PC-9 (cell line): ENCODE measurements around the gene MCAT. TPM values are rescaled to one million over a fixed set of nuclear protein-coding genes. Genes with fewer than 3 reads are reported as not detected.
"Not testable (repeated sequence)": the region's sequence is repeated elsewhere in the genome, so short reads cannot be mapped to it uniquely, and the experiment has no call there.

Experiments used
- BruUV-seq: library from RNA; stranded (reverse); fragments of 400-500 nt; replicated peaks from 2 replicates; lab custom pipeline; 2021; lab: Mats Ljungman, UMichigan
- CTCF ChIA-PET: fragments of 300-600 bp; sonication (Branson Sonifier 250); formaldehyde crosslinking; loops from one replicate; lab custom pipeline; 2022; ENCODE audit warnings: antibody characterized with exemption; lab: Charles Lee
- POLR2A ChIA-PET: fragments of 300-600 bp; sonication (Branson Sonifier 250); formaldehyde crosslinking; loops from one replicate; lab custom pipeline; 2022; ENCODE audit warnings: antibody characterized with exemption; ENCODE audit not compliant: unreplicated experiment; lab: Charles Lee
- DNase-seq, 2 experiments: peaks; one replicate each; pipeline versions ENCODE4 v3.0.0 to v3.0.0-alpha.2; 2015 to 2022; ENCODE audit warnings: mixed read lengths in 1 of 2
- H2AFZ ChIP-seq: fragments of 200-600 bp; sonication (generic); 2 replicates; pipeline ENCODE4 v1.8.1; 2017; ENCODE audit warnings: antibody characterized with exemption
- H3F3A ChIP-seq: fragments of 200-600 bp; sonication (generic); 2 replicates; pipeline ENCODE4 v1.8.1; 2017; ENCODE audit warnings: antibody characterized with exemption, mild to moderate bottlenecking, low read depth; ENCODE audit not compliant: insufficient read depth
- H3K27ac ChIP-seq: fragments of 200-600 bp; sonication (generic); 2 replicates; pipeline ENCODE4 v1.6.1; 2016; ENCODE audit warnings: mixed run types
- H3K27me3 ChIP-seq: fragments of 200-600 bp; sonication (generic); 2 replicates; pipeline ENCODE4 v1.6.1; 2016; ENCODE audit warnings: low read depth, mixed run types; ENCODE audit not compliant: insufficient read depth
- H3K36me3 ChIP-seq: fragments of 200-600 bp; sonication (generic); 2 replicates; pipeline ENCODE4 v1.6.1; 2016; ENCODE audit warnings: low read depth, mixed run types
- H3K4me1 ChIP-seq: fragments of 200-600 bp; sonication (generic); replicated peaks from 2 replicates; pipeline ENCODE4 v1.6.1; 2016; ENCODE audit warnings: mixed run types; ENCODE audit not compliant: insufficient read depth
- H3K4me2 ChIP-seq: fragments of 200-600 bp; sonication (generic); 2 replicates; pipeline ENCODE4 v1.6.1; 2017; ENCODE audit warnings: mixed run types
- H3K4me3 ChIP-seq: fragments of 200-600 bp; sonication (generic); 2 replicates; pipeline ENCODE4 v1.6.1; 2016; ENCODE audit warnings: mixed run types
- H3K79me2 ChIP-seq: fragments of 200-600 bp; sonication (generic); 2 replicates; pipeline ENCODE4 v1.6.1; 2017; ENCODE audit warnings: low read depth, mixed run types
- H3K9me2 ChIP-seq: fragments of 200-600 bp; sonication (generic); 2 replicates; pipeline ENCODE4 v1.8.1; 2017; ENCODE audit warnings: mild to moderate bottlenecking; ENCODE audit not compliant: insufficient read depth
- H3K9me3 ChIP-seq: fragments of 200-600 bp; sonication (generic); 2 replicates; pipeline ENCODE4 v1.8.1; 2016; ENCODE audit warnings: low read depth; ENCODE audit not compliant: insufficient read depth
- H4K20me1 ChIP-seq: fragments of 200-600 bp; sonication (generic); 2 replicates; pipeline ENCODE4 v1.8.1; 2017; ENCODE audit not compliant: insufficient read depth
- CTCF ChIP-seq: fragments of 200-600 bp; sonication (generic); conservative IDR thresholded peaks from 2 replicates; pipeline ENCODE4 v1.6.1; 2017; ENCODE audit warnings: mixed run types, antibody characterized with exemption, mild to moderate bottlenecking, moderate library complexity
- EZH2 ChIP-seq: fragments of 200-600 bp; sonication (generic); IDR thresholded peaks from 2 replicates; pipeline ENCODE4 v1.8.0; 2017; ENCODE audit warnings: antibody characterized with exemption, low read depth
- intact Hi-C: fragments of 100-400 bp; cut with micrococcal nuclease; formaldehyde crosslinking; loops from one replicate; pipeline ENCODE4 v1.10.0; 2022; ENCODE audit not compliant: unreplicated experiment
- total RNA-seq: library from RNA; stranded (reverse); gene quantifications from 2 replicates; pipeline ENCODE4 v1.2.3, GENCODE V29; 2021

MCAT gene
- total RNA-seq, 1 experiment from 2014 or later, result 31.4 TPM

GRCh38 chr22:43150731-43151206 is 7.6 kb upstream of the MCAT start:
- Histone ChIP-seq H3K9me3 (no peaks in the 10 kb centered on the region), H4K20me1 (no peaks in the 10 kb centered on the region; the same call in 1 of the 2 replicates), H3K27ac (no peak overlapping the region), H3K9me2 (no peaks in the 10 kb centered on the region), H2AFZ (peak overlapping the region; percentile 93), H3K36me3 (no peaks in the 10 kb centered on the region), H3K27me3 (no peaks in the 10 kb centered on the region), H3K79me2 (peaks cover 38% of the 10 kb centered on the region), H3K4me2 (peak overlapping the region; percentile 99), H3F3A (peaks cover 18% of the 10 kb centered on the region), H3K4me3 (peak overlapping the region; percentile 88), H3K4me1 (peaks cover 20% of the 10 kb centered on the region)
- no peak for TF ChIP-seq CTCF
- TF ChIP-seq EZH2, result no peak
- DNase-seq, result no peak
- CTCF ChIA-PET, result no interaction called here
- BruUV-seq, result no TSS peak
- intact Hi-C loops, result loop anchor here (5.0 kb wide), 1 partner anchor 37 kb away; the partner anchor contains the start of gene TTLL12
- POLR2A ChIA-PET, result interaction anchor here (0.5 to 0.7 kb wide), 4 partner anchors 24 to 231 kb away, joined by 3 to 20 read pairs (median 6); no protein-coding TSS in a partner anchor

GRCh38 chr22:43148581-43148980 is 5.4 kb upstream of the MCAT start:
- no peaks in the 10 kb centered on the region for H3K9me2 ChIP-seq
- no peaks in the 10 kb centered on the region for H3K9me3 ChIP-seq
- peaks cover 17% of the 10 kb centered on the region for H3K4me1 ChIP-seq
- TF ChIP-seq EZH2, result no peak
- no peak for TF ChIP-seq CTCF
- H3K36me3 ChIP-seq, result no peaks in the 10 kb centered on the region
- POLR2A ChIA-PET, result interaction anchor here (0.6 kb wide), 1 partner anchor 22 kb away, joined by 5 read pairs; no protein-coding TSS in a partner anchor
- no peaks in the 10 kb centered on the region for H4K20me1 ChIP-seq
- CTCF ChIA-PET, result interaction anchor here (0.5 kb wide), 1 partner anchor 19 kb away, joined by 9 read pairs; no protein-coding TSS in a partner anchor
- H3K27ac ChIP-seq, result no peak overlapping the region
- no peak for DNase-seq
- 0 out of 2 replicates have a peak overlapping the region, but pooled peaks have one; percentile 53 for H2AFZ ChIP-seq
- peaks cover 17% of the 10 kb centered on the region for H3K79me2 ChIP-seq
- peaks cover 23% of the 10 kb centered on the region for H3F3A ChIP-seq
- no TSS peak for BruUV-seq
- no peak overlapping the region; the same call in 1 of the 2 replicates for H3K4me2 ChIP-seq
- intact Hi-C loops, result no loop called here
- H3K27me3 ChIP-seq, result no peaks in the 10 kb centered on the region
- H3K4me3 ChIP-seq, result no peak overlapping the region

- ChIA-PET CTCF (no interaction called here), POLR2A (no interaction called here)
- Histone ChIP-seq H3K36me3 (no peaks in the 10 kb centered on the region), H2AFZ (no peak overlapping the region), H4K20me1 (no peaks in the 10 kb centered on the region), H3K4me1 (peaks cover 14% of the 10 kb centered on the region), H3K9me3 (no peaks in the 10 kb centered on the region), H3K4me2 (no peak overlapping the region), H3K9me2 (no peaks in the 10 kb centered on the region), H3K27ac (no peak overlapping the region), H3K79me2 (peaks cover 16% of the 10 kb centered on the region), H3K4me3 (no peak overlapping the region), H3K27me3 (no peaks in the 10 kb centered on the region), H3F3A (peaks cover 23% of the 10 kb centered on the region)
- intact Hi-C loops, result no loop called here
- DNase-seq, result no peak
- no TSS peak for BruUV-seq
- TF ChIP-seq EZH2, result no peak
- no peak for TF ChIP-seq CTCF
These were observed 4.6 kb upstream of the MCAT start for GRCh38 chr22:43147821-43148220.

GRCh38 chr22:43146332-43146731 is 3.1 kb upstream of the MCAT start:
- CTCF ChIA-PET, BruUV-seq, POLR2A ChIA-PET: not testable (repeated sequence)

GRCh38 chr22:43145371-43145770 is 2.2 kb upstream of the MCAT start:
- H3K9me3 ChIP-seq, H3K4me2 ChIP-seq, CTCF ChIA-PET, H2AFZ ChIP-seq, H3K27ac ChIP-seq, POLR2A ChIA-PET, H3K4me3 ChIP-seq, H3K27me3 ChIP-seq, H3K9me2 ChIP-seq, H3K36me3 ChIP-seq, BruUV-seq, intact Hi-C loops, H4K20me1 ChIP-seq: not testable (repeated sequence)
- H3K79me2 ChIP-seq, result peaks cover 27% of the 10 kb centered on the region
- peaks cover 20% of the 10 kb centered on the region for H3F3A ChIP-seq
- peaks cover 19% of the 10 kb centered on the region for H3K4me1 ChIP-seq
- peak in 1 of 2 experiments; percentile 13 for DNase-seq

More at GRCh38 chr22:43146332-43146731, 3.1 kb upstream of the MCAT start:
- Histone ChIP-seq H3F3A (peaks cover 25% of the 10 kb centered on the region), H3K4me1 (peaks cover 20% of the 10 kb centered on the region), H3K79me2 (peaks cover 17% of the 10 kb centered on the region)
- H4K20me1 ChIP-seq, H3K4me2 ChIP-seq, H3K4me3 ChIP-seq, DNase-seq, H3K27ac ChIP-seq, H2AFZ ChIP-seq, H3K27me3 ChIP-seq, H3K36me3 ChIP-seq, intact Hi-C loops, H3K9me2 ChIP-seq, H3K9me3 ChIP-seq: not testable (repeated sequence)
